Erythroblast (primary cell): ENCODE data around the gene PDE4DIP.
"Not testable (repeated sequence)": the region's sequence is repeated elsewhere in the genome, so short reads cannot be mapped to it uniquely, and the experiment has no call there.

Source experiments
- GATA1 ChIP-seq: IDR thresholded peaks from 2 replicates; pipeline ENCODE4 v1.6.1; 2011; ENCODE audit warnings: low read depth, mild to moderate bottlenecking, control low read depth, low read length, moderate library complexity
- POLR2A ChIP-seq: IDR thresholded peaks from 2 replicates; pipeline ENCODE4 v1.6.1; 2011; ENCODE audit warnings: mild to moderate bottlenecking, low read length

GRCh38 chr1:148823822-148824221 lies 20.4 kb upstream of the PDE4DIP start:
- not testable (repeated sequence) for TF ChIP-seq POLR2A, GATA1
